Astrocyte (in vitro differentiated cells and primary cell): ENCODE data around the gene NEUROG3. TPM values are rescaled to one million over a fixed set of nuclear protein-coding genes. Genes with fewer than 3 reads are reported as not detected.

Experiments used
- DNase-seq: peaks from one replicate; pipeline ENCODE4 v3.0.0-alpha.2; 2010; ENCODE audit warnings: low read depth
- FAIRE-seq: peaks from 2 replicates; lab custom pipeline; 2011; peaks lifted over from hg19 to GRCh38; lab: Jason Lieb, UNC
- H2AFZ ChIP-seq: 2 replicates; pipeline ENCODE4 v1.6.0; 2012; ENCODE audit warnings: low read depth, low read length, inconsistent platforms
- H3K27ac ChIP-seq: 2 replicates; pipeline ENCODE4 v1.5.1; 2011; ENCODE audit warnings: low read depth, low read length, inconsistent platforms
- H3K27me3 ChIP-seq: 2 replicates; pipeline ENCODE4 v1.6.0; 2011; ENCODE audit warnings: low read length, inconsistent platforms; ENCODE audit not compliant: insufficient read depth
- H3K36me3 ChIP-seq: 2 replicates; pipeline ENCODE4 v1.5.1; 2011; ENCODE audit warnings: low read length, inconsistent platforms; ENCODE audit not compliant: insufficient read depth
- H3K4me1 ChIP-seq: 2 replicates; pipeline ENCODE4 v1.5.1; 2011; ENCODE audit warnings: low read length, inconsistent platforms; ENCODE audit not compliant: insufficient read depth
- H3K4me2 ChIP-seq: 2 replicates; pipeline ENCODE4 v1.6.0; 2012; ENCODE audit warnings: low read length, inconsistent platforms
- H3K4me3 ChIP-seq: 2 replicates; pipeline ENCODE4 v1.5.1; 2011; ENCODE audit warnings: low read depth, mild to moderate bottlenecking, low read length, inconsistent platforms; ENCODE audit not compliant: insufficient read depth
- H3K79me2 ChIP-seq: 2 replicates; pipeline ENCODE4 v1.6.0; 2012; ENCODE audit warnings: mild to moderate bottlenecking, low read length, inconsistent platforms; ENCODE audit not compliant: insufficient read depth
- H3K9ac ChIP-seq: 2 replicates; pipeline ENCODE4 v1.6.0; 2012; ENCODE audit warnings: mild to moderate bottlenecking, low read length, inconsistent platforms
- H3K9me3 ChIP-seq: 2 replicates; pipeline ENCODE4 v1.5.1; 2012; ENCODE audit warnings: low read depth, mild to moderate bottlenecking, low read length, inconsistent platforms; ENCODE audit not compliant: insufficient read depth
- H4K20me1 ChIP-seq: 2 replicates; pipeline ENCODE4 v1.6.0; 2012; ENCODE audit warnings: low read length, inconsistent platforms; ENCODE audit not compliant: insufficient read depth
- H3K27ac Mint-ChIP-seq: one replicate; pipeline ENCODE4 v1.8.0; 2021; ENCODE audit warnings: mild to moderate bottlenecking, mixed read lengths; ENCODE audit not compliant: unreplicated experiment
- H3K27me3 Mint-ChIP-seq: one replicate; pipeline ENCODE4 v1.8.0; 2021; ENCODE audit warnings: low read depth, mixed read lengths; ENCODE audit not compliant: unreplicated experiment
- H3K36me3 Mint-ChIP-seq: one replicate; pipeline ENCODE4 v1.8.0; 2021; ENCODE audit warnings: low read depth, mixed read lengths; ENCODE audit not compliant: unreplicated experiment
- H3K4me1 Mint-ChIP-seq: one replicate; pipeline ENCODE4 v1.8.0; 2021; ENCODE audit warnings: low read depth, mixed read lengths; ENCODE audit not compliant: unreplicated experiment
- H3K4me3 Mint-ChIP-seq: one replicate; pipeline ENCODE4 v1.8.0; 2021; ENCODE audit warnings: mild to moderate bottlenecking, moderate library complexity, mixed read lengths; ENCODE audit not compliant: unreplicated experiment
- H3K9me3 Mint-ChIP-seq: one replicate; pipeline ENCODE4 v1.8.0; 2021; ENCODE audit warnings: mild to moderate bottlenecking, mixed read lengths; ENCODE audit not compliant: unreplicated experiment
- EZH2 ChIP-seq: IDR thresholded peaks from 2 replicates; pipeline ENCODE4 v1.6.1; 2012; ENCODE audit warnings: mild to moderate bottlenecking, low read length, inconsistent platforms; ENCODE audit not compliant: insufficient read depth
- total RNA-seq: library from RNA; stranded (reverse); gene quantifications from 2 replicates; pipeline ENCODE4 v1.2.1, GENCODE V29; 2021
- TF ChIP-seq, protein P1 (sequence below): IDR thresholded peaks from 2 replicates; pipeline ENCODE4 v1.5.1; 2011; ENCODE audit warnings: low read depth, mild to moderate bottlenecking, inconsistent platforms, low read length, moderate library complexity; ENCODE audit not compliant: insufficient read depth

NEUROG3 gene
- total RNA-seq, 1 donor from 2014 or later: not detected

DNA sequence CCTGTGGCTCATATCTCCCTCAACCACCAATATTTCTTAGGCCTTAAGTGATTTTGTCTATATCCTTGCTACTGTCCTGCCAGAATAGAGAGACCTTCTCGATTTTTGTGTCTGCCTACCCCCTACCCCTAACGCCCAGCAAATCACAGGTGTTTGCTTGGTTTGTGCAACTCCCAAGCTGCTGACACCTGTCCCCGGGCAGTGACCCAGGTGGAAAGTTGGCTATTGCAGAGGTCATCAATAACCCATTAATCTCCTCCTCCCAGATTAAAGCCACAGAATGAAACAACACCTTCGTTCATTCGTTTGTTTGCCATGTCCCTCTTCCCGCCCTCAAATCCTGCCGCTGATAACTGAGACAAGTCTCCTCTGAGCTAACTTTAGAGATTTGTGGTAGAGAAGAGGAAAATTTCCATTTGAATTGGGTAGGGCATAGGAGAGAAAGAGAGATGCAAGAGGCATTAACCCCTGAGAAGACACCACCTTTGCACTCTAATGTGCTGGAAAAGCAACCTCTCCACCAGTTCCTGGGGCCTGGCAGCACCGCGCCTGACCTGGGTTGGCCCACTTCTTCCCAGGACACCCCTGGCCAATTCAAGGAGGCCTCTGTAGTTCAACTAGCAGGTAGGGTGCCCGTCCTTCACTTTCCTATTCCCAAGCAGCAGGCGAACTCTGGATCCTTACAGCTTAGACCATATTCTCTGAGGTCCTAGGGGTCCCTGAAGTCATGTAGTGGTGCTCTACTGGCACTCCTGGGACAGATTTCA is 3.0 kb downstream of the NEUROG3 start:
- H3K9me3 ChIP-seq: no peaks in the 10 kb centered on the region
- no peaks in the 10 kb centered on the region for H3K79me2 ChIP-seq
- peaks cover 90% of the 10 kb centered on the region for H3K27me3 Mint-ChIP-seq
- peaks cover 77% of the 10 kb centered on the region for H3K27me3 ChIP-seq
- H3K4me3 ChIP-seq: no peak overlapping the region
- no peak for DNase-seq
- no peak overlapping the region for H3K27ac ChIP-seq
- H3K4me1 ChIP-seq: no peaks in the 10 kb centered on the region
- H3K27ac Mint-ChIP-seq: no peak overlapping the region
- TF ChIP-seq, protein P1, sequence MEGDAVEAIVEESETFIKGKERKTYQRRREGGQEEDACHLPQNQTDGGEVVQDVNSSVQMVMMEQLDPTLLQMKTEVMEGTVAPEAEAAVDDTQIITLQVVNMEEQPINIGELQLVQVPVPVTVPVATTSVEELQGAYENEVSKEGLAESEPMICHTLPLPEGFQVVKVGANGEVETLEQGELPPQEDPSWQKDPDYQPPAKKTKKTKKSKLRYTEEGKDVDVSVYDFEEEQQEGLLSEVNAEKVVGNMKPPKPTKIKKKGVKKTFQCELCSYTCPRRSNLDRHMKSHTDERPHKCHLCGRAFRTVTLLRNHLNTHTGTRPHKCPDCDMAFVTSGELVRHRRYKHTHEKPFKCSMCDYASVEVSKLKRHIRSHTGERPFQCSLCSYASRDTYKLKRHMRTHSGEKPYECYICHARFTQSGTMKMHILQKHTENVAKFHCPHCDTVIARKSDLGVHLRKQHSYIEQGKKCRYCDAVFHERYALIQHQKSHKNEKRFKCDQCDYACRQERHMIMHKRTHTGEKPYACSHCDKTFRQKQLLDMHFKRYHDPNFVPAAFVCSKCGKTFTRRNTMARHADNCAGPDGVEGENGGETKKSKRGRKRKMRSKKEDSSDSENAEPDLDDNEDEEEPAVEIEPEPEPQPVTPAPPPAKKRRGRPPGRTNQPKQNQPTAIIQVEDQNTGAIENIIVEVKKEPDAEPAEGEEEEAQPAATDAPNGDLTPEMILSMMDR: no peak
- no peak for TF ChIP-seq EZH2
- no peak for FAIRE-seq
- H3K9ac ChIP-seq: no peak overlapping the region
- no peak overlapping the region for H2AFZ ChIP-seq
- no peak overlapping the region for H3K4me3 Mint-ChIP-seq
- no peak overlapping the region for H3K4me2 ChIP-seq
- H3K36me3 Mint-ChIP-seq: peaks cover 4% of the 10 kb centered on the region
- peaks cover 6% of the 10 kb centered on the region for H3K4me1 Mint-ChIP-seq
- peaks cover 18% of the 10 kb centered on the region for H3K9me3 Mint-ChIP-seq
- H3K36me3 ChIP-seq: no peaks in the 10 kb centered on the region
- no peaks in the 10 kb centered on the region for H4K20me1 ChIP-seq

- FAIRE-seq (no peak), DNase-seq (no peak)
- TF ChIP-seq, protein P1: no peak
- TF ChIP-seq EZH2: no peak
- H3K79me2 ChIP-seq: no peaks in the 10 kb centered on the region
- H3K4me1 ChIP-seq: no peaks in the 10 kb centered on the region
- H3K27me3 ChIP-seq: peaks cover 69% of the 10 kb centered on the region
- peaks cover 89% of the 10 kb centered on the region for H3K27me3 Mint-ChIP-seq
- H3K4me3 Mint-ChIP-seq: no peak overlapping the region
- H3K9me3 ChIP-seq: no peaks in the 10 kb centered on the region
- H2AFZ ChIP-seq: no peak overlapping the region
- no peak overlapping the region for H3K9ac ChIP-seq
- no peak overlapping the region for H3K4me2 ChIP-seq
- no peaks in the 10 kb centered on the region for H4K20me1 ChIP-seq
- H3K36me3 Mint-ChIP-seq: peaks cover 2% of the 10 kb centered on the region
- no peak overlapping the region for H3K27ac Mint-ChIP-seq
- H3K9me3 Mint-ChIP-seq: peaks cover 17% of the 10 kb centered on the region
- H3K27ac ChIP-seq: no peak overlapping the region
- H3K36me3 ChIP-seq: no peaks in the 10 kb centered on the region
- H3K4me3 ChIP-seq: no peak overlapping the region
- peaks cover 2% of the 10 kb centered on the region for H3K4me1 Mint-ChIP-seq
Observed at GRCh38 chr10:69569396-69569934, 3.8 kb downstream of the NEUROG3 start.
